Stimulated activated CD4-positive, alpha-beta T cell treated with anti-CD3 and anti-CD28 coated beads, TNF-alpha, amount 100 ng/mL, for 48 hours (primary cell): ENCODE measurements around the gene TLCD1.
"Not testable (repeated sequence)": the region's sequence is repeated elsewhere in the genome, so short reads cannot be mapped to it uniquely, and the experiment has no call there.

Experiments
- DNase-seq, 3 donors: peaks; one replicate each; pipeline ENCODE4 v3.0.0-alpha.2; 2020; ENCODE audit warnings: low read depth in 3 of 3

Gene TLCD1

DNA sequence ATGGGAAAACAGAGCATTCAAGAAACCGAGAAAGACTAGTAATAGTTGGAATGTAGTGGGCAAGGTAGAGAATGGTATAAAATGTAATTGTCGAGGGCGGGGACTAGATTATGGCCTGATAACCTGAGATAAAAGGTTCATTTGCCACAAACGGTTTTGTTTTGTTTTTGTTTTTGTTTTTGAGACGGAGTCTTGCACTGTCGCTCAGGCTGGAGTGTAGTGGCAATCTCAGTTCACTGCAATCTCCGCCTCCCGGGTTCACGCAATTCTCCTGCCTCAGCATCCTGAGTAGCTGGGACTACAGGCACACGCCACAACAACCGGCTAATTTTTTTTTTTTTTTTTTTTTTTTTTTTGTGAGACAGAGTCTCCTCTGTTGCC is 3.9 kb upstream of the TLCD1 start:
- DNase-seq: no peak

DNA sequence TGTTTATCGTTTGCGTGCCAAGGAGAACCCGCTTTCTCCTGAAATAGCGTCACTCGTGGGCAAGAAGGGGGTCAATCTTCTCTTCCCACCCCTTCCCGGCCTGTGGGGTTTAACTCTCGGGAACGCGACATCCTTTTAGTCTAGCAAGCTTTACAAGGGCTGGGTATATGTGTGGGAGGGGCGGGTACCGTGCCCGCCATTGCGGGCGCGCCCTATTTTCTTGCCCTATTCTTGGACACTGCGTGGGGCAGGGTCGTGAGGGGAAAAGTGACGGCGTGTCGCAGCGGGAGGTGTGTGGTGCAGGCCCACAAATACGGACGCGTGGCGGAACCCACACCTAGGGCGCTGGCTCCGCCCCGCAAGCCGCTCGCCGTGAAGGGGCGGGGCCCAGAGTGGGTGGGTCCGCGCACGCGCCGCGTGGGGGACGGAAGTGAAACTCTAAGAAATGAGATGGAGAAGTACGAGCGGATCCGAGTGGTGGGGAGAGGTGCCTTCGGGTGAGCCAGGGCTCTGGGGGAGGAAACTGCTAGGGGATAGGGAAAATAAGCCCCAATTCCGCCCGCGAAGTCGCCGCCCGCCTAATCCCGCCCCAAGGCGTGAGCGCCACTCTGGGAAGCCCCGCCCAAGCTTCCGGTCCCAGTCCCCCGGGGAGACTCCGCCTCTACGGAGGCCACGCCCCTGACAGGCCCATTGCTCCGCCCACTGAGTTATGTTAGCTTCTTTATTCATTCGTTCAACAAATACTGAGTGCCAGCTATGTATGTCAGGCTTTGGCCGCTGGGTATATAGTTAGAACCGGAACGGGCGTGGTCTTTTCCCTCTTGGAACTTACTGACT is 2.5 kb upstream of the TLCD1 start, which contains the start of gene NEK8:
Gene NEK8 (plus strand): TSS at position 425 of the 837 bp plus-strand sequence. CDS start 26 bp downstream, at position 451.
- peak; percentile 95 to 98 (median 97) for DNase-seq

DNA sequence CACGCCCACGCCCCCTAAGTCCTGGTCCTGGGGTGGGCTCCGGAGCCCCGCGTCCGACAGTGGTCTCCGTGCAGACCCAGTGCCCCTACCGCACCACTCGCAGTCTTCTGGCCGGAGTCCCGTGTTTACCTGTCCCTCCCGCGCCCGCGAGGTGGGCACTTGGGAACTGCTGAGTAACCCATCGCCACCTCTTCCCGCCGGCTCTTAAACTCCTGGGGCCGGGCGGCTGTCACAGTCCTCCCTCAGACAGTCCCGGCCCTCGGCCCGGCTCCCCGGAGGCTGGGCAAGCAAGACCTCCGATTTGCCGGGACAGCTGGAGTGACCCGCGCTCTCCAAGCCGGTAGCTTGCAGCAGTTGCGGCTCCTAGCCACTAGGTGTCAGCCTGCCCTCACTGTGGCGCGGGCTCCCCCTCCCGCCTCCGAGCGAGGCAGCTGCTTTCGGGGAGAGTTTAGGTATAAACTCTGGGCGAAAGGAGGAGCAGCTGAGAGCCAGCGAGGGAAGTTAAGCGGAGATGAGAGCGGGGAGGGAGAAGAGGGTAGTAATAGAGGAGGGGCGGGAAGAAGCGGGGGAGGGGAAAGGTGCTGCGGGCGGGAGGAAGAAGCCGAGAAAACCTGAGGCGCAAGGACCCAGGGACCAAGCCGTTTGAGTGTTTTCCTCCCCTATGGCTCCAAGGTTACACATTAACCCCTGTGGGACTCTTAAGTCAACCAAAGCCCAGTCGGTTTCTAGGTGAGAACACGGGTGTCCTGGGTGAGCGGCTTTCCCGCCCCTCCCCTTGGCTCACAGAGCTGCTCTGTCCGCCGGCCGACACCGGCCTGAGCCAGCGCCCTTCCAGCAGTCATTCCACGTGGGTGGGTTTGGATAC is 826 bp upstream of the TLCD1 start:
- peak; percentile 89 to 95 (median 92) for DNase-seq

DNA sequence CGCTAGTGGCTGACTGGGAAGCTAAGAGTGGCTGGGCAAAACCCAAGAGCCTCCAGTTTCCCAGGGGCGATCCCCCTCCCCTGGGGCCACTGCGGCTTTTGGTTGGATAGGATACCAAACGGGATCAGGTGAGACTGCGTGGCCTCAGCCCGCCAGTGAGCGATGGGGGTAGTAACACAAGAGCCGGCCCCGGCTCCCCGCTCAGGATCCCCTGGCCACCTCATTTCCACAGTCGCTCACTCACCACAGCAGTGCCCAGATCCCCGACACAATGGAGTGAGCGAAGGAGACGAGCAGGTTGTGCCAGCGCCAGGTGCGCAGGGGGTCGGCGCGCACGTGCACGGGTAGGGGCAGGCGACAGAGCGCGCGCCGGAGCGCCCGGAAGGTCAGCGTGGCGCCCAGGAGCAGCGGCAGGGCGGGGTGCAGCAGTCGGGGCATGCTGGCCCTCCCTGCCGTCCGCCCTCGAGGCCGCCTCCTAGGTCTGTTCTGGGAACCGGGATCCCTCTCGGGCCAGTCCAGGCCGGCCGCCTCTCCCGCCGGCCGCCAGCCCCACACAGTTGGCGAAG is 290 bp downstream of the TLCD1 start:
- peak in 1 of 3 donors; percentile 41 for DNase-seq

DNA sequence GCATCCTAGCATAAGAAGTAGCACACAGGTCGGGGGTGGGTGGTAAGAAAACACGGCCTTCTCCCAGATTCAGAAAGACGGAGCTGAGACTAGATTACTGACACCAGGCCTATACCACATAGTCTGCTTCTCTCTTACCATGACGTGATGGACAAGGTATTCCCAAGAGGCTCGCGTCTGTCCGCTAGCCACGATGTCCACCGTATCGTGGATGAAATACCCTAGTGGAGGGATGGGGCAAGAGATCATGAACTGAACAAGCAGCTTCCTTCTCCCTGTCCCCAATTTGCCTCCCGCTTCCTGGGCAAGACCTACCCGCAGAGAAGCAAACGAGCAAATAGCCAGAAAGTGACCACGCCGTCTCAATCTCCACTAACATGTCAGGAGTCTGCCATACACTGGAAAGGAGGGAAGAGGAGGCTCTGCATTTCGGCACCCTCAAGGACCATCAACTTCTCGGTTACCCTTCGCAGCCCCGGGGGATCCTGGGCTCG is 820 bp downstream of the TLCD1 start:
- no peak for DNase-seq

DNA sequence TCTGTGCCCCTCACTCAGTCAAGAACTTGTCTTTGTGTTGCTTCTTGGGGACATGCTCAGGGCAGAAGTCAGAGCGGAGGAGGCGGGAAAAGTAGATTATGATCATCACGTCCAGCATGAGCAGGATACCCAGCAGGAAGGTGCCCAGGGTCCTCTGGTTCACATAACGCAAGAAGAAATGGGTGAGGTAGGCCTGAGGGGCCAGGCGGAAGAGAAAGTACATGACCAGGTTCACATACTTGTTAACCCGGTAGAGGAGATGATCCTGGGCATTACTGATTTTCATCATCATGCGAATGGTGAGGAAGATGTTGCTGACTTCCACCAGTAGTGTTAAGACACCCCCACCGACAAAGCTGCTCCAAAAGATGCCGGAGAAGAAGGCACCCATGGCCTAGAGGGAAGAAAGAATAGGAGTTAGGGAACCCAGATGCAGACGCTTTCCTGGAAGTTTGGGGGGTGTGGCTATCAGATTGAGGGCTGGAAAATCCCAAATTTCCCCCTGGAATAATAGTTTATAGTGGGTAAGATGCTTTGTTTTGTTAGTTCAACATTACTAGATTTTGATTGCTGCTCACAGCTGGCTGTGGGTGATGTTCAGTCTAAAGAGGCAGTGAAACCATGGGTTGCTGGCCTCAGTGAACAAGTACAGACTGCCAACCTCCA is 1.4 kb downstream of the TLCD1 start:
- no peak for DNase-seq

DNA sequence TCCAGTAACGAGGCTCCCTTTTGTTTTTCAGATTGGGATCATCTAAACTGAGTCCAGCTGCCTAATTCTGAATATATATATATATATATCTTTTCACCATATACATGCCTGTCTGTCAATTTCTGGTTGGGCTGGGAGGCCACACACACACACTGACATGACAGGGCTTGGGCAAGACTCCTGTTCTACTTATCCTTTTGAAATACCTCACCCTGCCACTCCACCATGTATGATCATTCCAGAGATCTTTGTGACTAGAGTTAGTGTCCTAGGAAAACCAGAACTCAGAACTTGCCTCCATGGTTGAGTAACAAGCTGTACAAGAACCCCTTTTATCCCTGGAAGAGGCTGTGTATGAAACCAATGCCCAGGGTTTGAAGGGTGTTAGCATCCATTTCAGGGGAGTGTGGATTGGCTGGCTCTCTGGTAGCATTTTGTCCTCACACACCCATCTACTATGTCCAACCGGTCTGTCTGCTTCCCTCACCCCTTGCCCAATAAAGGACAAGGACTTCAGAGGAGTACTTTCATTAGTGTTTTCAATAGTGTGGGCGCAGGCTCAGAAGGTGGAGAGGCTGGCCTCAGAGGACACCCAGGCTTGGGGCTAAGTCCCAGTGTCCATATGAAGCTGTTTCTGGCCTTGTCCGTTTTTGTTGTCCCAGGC is 2.1 kb downstream of the TLCD1 start:
- not testable (repeated sequence) for DNase-seq

DNA sequence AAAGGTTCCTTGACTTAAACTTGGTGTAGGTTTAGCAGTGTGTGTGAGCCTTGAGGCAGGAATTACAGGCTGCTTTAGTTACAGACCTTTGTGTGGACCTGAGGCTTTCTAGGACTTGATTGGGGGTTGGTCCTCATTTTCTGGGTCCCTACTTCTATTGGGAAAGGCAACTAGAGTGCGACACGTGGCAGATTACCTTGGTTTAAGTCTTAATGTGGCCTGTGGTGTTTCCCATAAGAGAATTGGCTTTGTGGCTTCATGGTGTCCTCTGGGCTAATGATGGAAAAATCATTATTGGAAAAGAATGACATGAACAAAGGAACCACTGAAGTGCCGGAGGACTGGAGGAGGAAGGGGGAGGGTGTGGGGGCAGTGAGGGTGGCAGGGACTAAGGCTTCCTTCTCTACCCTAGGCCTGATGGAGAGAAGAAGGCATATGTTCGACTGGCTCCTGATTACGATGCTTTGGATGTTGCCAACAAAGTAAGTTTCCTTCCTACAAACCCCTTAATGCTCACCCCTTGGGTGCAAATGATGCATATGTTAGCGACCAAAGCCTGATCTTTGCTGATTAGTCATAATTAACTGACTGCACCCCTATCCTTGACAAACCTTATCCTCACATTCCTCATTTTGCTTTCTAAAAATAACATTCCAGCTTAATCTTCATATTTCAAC is 2.7 kb downstream of the TLCD1 start:
- DNase-seq: no peak

DNA sequence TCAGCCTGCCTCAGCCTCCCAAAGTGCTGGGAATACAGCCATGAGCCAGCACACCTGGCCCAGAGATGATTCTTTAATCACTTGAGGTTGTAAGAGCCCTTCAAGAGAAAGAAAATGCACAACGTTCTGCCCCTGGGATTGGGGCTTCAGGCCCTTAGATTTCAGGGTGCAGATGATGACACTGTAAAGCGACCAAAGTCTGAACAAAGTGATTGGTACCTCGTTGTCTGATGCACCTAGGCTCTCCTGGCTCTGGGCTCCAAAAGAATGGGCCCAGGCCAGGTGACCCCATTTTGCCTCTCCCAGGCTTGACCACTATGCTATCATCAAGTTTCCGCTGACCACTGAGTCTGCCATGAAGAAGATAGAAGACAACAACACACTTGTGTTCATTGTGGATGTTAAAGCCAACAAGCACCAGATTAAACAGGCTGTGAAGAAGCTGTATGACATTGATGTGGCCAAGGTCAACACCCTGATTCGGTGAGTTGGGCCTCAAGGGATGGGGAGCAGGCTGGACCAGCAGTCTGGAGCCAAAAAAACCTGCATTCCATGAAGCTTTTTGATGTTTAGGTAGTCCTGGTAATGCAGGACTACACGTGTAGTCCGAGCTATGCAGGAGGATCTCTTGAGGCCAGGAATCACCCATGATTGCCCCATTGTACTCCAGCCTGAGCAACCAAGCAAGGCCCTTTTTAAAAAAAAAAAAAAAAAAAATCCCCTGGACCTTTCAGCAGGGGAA is 3.4 kb downstream of the TLCD1 start:
- no peak for DNase-seq

DNA sequence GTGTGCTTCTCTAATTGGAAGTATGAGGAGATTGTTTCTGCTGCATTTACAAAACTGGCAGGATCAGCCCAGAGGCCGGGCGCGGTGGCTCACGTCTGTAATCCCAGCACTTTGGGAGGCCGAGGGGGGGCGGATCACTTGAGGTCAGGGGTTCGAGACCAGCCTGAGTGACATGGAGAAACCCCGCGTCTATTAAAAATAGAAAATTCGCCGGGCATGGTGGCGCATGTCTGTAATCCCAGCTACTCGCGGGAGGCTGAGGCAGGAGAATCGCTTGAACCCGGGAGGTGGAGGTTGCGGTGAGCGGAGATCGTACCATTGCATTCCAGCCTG is 5.1 kb downstream of the TLCD1 start:
- not testable (repeated sequence) for DNase-seq

DNA sequence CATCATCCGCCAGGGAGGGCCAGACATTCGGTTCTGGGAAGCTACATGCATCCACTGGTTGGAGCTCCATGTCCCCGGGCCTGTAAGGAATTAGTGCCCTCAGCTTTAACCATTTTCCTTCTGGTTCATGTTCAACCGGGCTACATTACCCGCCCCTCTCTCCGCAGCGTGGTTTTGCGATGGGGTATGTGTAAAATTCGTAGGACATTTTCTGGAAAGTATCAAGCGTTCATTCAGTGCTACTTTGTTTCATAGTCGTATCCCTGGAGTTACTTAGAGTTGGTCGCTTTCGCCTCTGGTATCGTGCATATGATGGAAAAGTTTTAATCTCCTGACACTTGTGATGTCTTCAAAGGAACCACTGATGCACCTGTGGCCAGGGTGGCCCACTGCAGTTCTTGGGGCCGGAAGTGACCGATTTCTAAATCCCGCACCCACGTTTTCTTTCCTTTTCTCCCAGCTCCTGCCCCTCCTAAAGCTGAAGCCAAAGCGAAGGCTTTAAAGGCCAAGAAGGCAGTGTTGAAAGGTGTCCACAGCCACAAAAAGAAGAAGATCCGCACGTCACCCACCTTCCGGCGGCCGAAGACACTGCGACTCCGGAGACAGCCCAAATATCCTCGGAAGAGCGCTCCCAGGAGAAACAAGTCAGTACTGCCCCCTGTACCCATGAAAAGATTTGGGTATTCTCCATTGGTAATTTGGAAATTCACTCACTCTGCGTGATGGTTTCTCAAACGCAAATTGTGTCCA is 5.6 kb downstream of the TLCD1 start:
- DNase-seq: no peak

DNA sequence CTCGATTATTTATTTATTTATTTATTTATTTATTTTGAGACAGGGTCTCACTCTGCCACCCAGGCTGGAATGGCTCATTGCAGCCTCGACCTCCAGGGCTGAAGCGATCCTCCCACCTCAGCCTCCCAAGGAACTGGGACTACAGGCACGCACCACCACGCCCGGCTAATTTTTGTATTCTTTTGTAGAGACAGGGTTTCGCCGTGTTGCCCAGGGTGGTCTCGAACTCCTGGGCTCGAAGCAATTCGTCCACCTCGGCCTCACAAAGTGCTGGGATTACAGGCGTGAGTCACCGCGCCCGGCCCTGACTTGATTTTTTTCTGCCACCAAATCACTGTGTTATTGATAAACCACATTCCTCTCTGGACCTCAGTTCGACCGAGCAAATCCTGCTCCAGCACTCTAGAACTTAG is 7.0 kb downstream of the TLCD1 start:
- DNase-seq: no peak

DNA sequence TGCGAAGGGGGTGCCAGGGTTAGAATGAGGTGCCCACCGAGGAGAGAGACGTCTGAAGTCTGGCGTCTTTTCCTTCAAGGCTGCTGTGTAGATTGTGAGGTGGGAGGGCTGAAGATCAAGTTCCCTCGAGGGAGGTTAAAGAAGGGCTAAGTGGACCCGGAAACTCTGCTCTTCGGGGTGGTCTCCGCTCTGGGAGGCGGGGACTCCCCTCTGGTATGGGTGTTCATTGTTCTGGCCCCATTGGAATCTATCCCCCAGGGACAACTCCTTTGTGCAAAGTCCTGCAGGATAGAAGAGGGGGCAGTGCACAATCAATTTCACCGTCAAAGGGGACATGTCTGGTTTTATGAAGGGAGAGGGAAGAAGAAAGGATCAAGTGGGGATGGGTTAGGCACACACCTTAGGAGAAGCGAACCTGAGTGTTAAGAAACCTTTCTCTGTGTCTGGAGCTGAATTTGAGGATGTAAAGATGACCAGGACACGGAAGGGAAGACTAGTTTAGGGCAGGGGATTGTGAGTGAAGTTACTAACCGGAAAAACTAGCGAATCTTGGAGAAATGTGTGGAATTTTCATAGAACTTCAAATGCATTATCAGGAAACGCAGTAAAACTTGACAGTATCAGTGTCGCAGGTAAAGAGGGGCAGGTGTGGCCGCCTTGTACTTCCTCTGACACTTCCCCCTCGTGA is 7.6 kb downstream of the TLCD1 start:
- DNase-seq: no peak

DNA sequence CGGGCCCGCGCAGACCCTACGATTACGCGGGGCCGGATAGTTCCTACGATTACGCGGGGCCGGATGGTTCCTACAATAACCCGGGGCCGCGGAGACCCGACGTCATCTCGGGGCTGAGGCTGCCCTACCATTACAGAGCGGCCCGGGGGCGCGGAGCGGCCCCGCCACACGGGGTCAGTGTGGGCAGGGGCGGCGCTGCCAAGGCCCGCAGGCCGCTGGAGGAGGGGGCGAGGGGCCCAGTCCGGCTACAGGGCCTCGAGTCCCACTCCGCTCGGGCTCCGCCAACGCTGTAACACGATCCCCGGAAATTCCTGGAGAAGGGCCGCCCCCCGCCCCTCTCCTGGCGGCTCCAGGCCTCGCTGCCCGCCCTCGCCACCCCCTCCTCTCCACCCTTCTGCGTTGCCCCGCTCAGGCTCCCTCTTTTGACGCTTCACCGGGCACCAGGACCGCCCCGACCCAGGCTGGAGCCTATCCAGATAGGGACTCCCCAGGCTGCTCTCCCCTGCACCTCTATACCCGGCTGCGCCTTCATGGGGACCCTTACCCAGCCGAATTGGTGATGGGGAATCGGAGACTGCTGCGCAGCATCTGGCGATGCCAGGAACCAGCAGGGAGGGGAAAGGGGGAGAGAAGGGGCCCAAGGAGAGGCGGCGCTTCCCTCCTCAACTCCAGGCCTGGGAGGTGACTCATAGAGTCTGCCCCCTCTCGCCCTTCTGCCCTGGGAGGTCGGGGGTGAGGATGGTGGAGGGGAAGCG is 8.3 kb downstream of the TLCD1 start, which contains the start of gene RAB34:
Gene RAB34 (minus strand): TSS at position 291 of the 755 bp plus-strand sequence. CDS start 602 bp downstream, outside the sequence.
- no peak for DNase-seq

DNA sequence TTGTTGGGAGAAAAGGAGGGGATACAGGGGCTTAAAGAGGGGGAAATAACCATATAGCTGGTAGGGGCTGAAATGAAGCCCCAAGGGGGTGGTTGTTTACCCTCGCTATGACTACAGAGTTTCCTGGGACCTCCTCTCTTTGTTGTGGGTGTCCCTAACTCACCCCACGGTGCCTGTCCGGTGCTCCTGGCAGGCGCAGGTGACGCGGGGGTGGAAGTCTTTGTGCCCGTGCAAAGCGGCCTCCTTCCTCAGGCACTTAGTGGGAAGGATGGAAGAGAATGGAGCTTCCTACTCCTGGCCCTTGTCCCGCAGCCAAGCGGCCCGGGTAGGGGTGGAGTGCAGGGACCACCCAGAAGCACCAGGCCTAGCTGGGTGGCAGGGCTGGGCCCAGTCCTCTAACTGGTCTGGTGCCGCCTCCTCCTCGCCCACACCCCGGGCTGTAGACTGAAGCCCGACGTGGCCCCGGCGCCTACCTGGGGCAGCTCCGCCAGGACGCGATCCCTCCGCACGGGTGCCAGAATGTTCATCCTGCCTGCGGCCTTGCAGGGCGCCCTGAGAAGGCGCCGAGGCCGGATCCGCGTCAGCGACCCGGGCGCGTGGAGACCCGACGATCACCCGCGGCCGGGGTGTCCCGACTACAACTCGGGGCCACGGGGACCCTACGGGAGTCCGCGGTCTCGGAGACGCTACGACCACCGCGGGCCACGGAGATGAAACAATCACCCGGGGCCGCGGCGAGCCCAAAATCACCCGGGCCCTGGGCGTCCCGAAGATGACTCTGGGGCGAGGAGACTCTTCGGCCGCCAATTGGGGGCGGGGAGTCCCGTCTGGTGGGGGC is 9.1 kb downstream of the TLCD1 start:
- no peak for DNase-seq

DNA sequence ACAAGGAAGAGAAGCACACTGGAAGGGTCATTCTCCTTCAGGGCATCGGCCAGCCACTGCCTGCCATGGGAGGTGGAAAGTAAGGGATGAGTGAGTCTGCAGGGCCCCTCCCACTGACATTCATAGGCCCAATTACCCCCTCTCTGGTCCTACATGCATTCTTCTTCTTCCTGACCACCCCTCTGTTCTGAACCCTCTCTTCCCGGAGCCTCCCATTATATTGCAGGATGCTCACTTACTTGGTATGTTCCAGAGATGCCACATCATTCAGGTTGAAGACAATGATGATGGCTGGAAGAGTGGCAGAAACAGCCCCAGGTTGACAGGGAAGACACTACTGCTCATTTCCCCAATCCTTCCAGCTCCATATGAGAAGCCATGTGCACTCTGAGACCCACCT is 10.8 kb downstream of the TLCD1 start:
- DNase-seq: no peak

DNA sequence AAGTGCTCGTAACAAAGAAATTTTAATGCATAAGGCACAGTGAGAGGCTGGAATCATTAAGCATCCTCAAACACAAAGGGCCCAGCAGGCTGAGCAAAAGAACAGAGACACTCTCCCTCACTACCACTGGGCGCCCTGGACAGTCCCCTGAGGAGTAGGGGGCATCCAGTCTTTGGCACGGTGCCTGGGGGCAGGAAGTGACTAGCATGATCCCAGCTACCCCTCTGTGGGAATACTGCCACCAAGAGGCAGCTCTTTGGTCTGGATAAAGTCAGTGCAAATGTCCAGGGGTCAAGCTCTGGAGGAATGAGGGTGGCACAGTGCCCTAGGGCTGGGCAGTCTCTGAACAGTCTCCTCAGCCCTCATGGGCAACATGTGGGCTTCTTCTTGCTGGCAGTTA is 11.8 kb downstream of the TLCD1 start:
- no peak for DNase-seq
